VCaP (cell line): ENCODE data around the gene ARL15.

ENCODE experiments used
- H3K27ac ChIP-seq: fragments of 450-650 bp; 2 replicates; pipeline ENCODE4 v1.5.1; 2017
- CTCF ChIP-seq: fragments of 450-650 bp; conservative IDR thresholded peaks from 2 replicates; pipeline ENCODE4 v1.5.1; 2017; ENCODE audit warnings: mild to moderate bottlenecking, moderate library complexity

ARL15 gene

GRCh38 chr5:54178207-54178606 lies 132.2 kb downstream of the ARL15 start:
- TF ChIP-seq CTCF = no peak

GRCh38 chr5:54177058-54177457 lies 133.3 kb downstream of the ARL15 start:
- H3K27ac ChIP-seq = no peak overlapping the region
- no peak for TF ChIP-seq CTCF

More at GRCh38 chr5:54178207-54178606, 132.2 kb downstream of the ARL15 start:
- no peak overlapping the region for H3K27ac ChIP-seq

- TF ChIP-seq CTCF = no peak
- H3K27ac ChIP-seq = no peak overlapping the region
Observed at GRCh38 chr5:54176066-54176830, 134.1 kb downstream of the ARL15 start.

- TF ChIP-seq CTCF = no peak
- H3K27ac ChIP-seq = no peak overlapping the region
Observed at GRCh38 chr5:54173251-54173650, 137.1 kb downstream of the ARL15 start.

GRCh38 chr5:54171645-54172384 lies 138.6 kb downstream of the ARL15 start:
- TF ChIP-seq CTCF = no peak
- no peak overlapping the region for H3K27ac ChIP-seq

- no peak for TF ChIP-seq CTCF
- no peak overlapping the region for H3K27ac ChIP-seq
Observed at GRCh38 chr5:54165687-54166086, 144.7 kb downstream of the ARL15 start.

- H3K27ac ChIP-seq = no peak overlapping the region
- no peak for TF ChIP-seq CTCF
Observed at GRCh38 chr5:54162184-54162583, 148.2 kb downstream of the ARL15 start.
